Mononuclear cell (primary cell): ENCODE results near the gene CCHCR1. TPM values are rescaled to one million over a fixed set of nuclear protein-coding genes. Genes with fewer than 3 reads are reported as not detected.
"Not testable (repeated sequence)": the region's sequence is repeated elsewhere in the genome, so short reads cannot be mapped to it uniquely, and the experiment has no call there.

ENCODE experiments used
- H3K27me3 ChIP-seq: 2 replicates; pipeline ENCODE4 v1.6.0; 2011; ENCODE audit warnings: low read length, control low read depth; ENCODE audit not compliant: insufficient read depth
- H3K4me1 ChIP-seq: 2 replicates; pipeline ENCODE4 v1.5.1; 2011; ENCODE audit warnings: mild to moderate bottlenecking, low read length, control low read depth; ENCODE audit not compliant: insufficient read depth
- H3K4me3 ChIP-seq: 2 replicates; pipeline ENCODE4 v1.5.1; 2011; ENCODE audit warnings: mild to moderate bottlenecking, low read length, moderate library complexity
- H3K9me3 ChIP-seq: 2 replicates; pipeline ENCODE4 v1.5.1; 2011; ENCODE audit warnings: low read depth, mild to moderate bottlenecking, control low read depth, low read length
- total RNA-seq: library from RNA; depleted of rRNA; stranded (reverse); fragments of >200 nt; gene quantifications from one replicate; pipeline ENCODE4 v1.2.3, GENCODE V29; 2012

Gene CCHCR1
- total RNA-seq, 1 donor = 4.3 TPM

- not testable (repeated sequence) for H3K4me3 ChIP-seq, H3K9me3 ChIP-seq, H3K4me1 ChIP-seq, H3K27me3 ChIP-seq
Observed at GRCh38 chr6:31189223-31189622, 31.6 kb upstream of the CCHCR1 start.

DNA sequence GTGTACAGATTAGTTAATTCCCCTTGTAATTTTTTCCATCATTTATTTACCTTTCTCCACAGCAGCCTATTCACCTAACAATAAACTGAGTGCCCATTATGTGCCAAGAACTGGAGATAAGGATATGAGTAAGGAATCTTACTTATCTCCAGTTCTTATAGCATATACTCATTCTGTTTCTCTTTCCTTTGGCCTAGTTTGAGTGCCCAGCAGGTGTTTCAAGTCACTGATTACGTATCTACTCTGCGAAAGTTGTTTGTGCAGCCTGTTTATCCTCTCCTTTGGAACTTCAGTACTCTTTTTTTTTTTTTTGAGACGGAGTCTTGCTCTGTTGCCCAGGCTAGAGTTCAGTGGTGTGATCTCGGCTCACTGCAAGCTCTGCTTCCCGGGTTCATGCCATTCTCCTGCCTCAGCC, 30.2 kb upstream of the CCHCR1 start:
- no peak overlapping the region for H3K4me3 ChIP-seq
- H3K27me3 ChIP-seq = no peaks in the 10 kb centered on the region
- H3K9me3 ChIP-seq = no peaks in the 10 kb centered on the region
- H3K4me1 ChIP-seq = no peaks in the 10 kb centered on the region

DNA sequence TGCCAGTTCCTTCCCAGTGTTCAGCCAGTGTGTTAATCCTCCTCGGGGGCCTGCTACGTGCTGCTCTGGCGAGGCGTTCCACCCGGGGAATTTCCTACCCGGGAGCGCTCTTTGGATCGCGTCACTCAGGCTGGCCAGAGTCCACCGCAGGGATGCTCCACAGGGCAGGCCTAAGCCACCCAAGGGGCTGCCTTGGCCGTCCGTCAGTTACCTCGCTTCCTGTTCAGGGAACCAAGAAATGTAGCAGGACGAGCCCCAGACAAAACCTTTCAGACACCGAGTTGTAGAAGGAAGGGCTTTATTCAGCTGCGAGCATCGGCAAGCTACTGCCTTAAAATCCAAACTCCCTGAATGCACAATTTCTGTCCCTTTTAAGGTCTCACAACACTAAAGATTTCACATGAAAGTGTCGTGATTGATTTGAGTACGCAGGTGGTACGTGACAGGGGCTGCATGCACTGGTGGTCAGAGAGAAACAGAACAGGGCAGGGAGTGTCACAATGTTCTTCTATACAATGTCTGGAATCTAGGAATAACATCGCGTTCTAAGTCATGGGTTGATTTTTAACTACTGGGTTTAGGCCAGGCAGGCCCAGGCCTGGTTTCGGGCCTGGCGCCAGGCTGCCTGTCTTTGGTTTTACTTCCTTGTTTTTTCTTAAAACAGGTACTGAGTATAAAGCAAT, 28.6 kb upstream of the CCHCR1 start:
- H3K9me3 ChIP-seq = no peaks in the 10 kb centered on the region
- H3K4me3 ChIP-seq = no peak overlapping the region
- H3K4me1 ChIP-seq = no peaks in the 10 kb centered on the region
- no peaks in the 10 kb centered on the region for H3K27me3 ChIP-seq

DNA sequence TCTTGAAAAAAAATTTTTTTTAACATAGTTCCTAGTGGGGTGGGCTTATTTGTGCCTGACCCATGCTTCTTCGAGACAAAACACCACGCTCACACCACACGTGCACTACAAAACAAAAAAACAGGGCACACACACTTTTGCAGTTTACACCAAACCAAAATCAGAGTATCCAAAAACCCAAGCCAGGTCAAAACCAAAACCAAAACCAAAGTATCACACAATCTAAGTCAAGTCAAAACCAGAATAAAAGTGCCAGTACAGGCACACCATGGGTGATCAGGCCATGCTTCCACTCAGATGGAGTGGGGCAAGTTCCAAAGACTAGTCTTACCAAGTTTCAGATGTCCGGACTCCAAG, 28.1 kb upstream of the CCHCR1 start:
- not testable (repeated sequence) for H3K27me3 ChIP-seq, H3K4me1 ChIP-seq, H3K4me3 ChIP-seq, H3K9me3 ChIP-seq

- not testable (repeated sequence) for H3K9me3 ChIP-seq, H3K4me1 ChIP-seq, H3K27me3 ChIP-seq, H3K4me3 ChIP-seq
Observed at GRCh38 chr6:31183859-31184258, 26.3 kb upstream of the CCHCR1 start.

- H3K27me3 ChIP-seq, H3K9me3 ChIP-seq, H3K4me3 ChIP-seq, H3K4me1 ChIP-seq: not testable (repeated sequence)
Observed at GRCh38 chr6:31183287-31183686, 25.7 kb upstream of the CCHCR1 start.

DNA sequence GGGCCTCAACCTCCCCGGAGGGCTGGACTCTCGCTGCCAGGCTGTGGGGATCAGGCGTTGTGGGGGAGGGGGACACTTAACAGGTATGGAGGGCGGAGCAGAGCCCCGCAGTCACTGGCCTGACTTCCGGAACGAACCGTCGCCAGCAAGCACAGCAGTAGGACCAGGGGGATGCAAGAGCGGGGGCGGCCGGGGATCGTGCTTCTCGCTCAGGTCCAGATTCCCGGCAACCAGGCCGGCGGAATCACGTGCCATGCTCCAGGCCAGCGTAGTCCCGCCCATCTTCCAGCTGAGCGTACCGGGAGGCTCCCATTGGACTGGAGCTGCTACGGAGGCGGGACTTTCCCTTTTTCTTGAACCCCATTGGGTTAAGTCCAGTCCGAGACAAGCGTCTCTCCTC, 22.9 kb upstream of the CCHCR1 start:
- H3K4me1 ChIP-seq = no peaks in the 10 kb centered on the region
- no peaks in the 10 kb centered on the region for H3K27me3 ChIP-seq
- H3K4me3 ChIP-seq = peak overlapping the region; percentile 30
- no peaks in the 10 kb centered on the region for H3K9me3 ChIP-seq

DNA sequence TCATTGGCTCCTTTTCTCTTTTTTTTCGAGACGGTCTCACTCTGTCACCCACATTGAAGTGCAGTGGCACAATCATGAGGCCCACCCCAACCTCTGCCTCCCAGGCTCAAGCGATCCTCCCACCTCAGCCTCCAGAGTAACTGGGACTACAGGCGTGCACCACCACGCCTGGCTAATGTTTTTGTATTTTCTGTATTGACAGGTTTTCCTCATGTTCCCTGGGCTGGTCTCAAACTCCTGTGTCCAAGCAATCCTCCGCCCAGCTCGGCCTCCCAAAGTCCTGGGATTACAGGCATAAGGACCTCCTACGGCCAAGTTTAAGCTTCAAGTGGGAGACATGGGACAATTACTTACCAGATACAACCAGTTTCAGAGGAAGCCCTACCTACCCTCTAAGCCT, 22.3 kb upstream of the CCHCR1 start:
- H3K4me1 ChIP-seq = no peaks in the 10 kb centered on the region
- no peaks in the 10 kb centered on the region for H3K9me3 ChIP-seq
- H3K27me3 ChIP-seq = no peaks in the 10 kb centered on the region
- H3K4me3 ChIP-seq = no peak overlapping the region

- H3K9me3 ChIP-seq = no peaks in the 10 kb centered on the region
- H3K4me1 ChIP-seq = no peaks in the 10 kb centered on the region
- no peaks in the 10 kb centered on the region for H3K27me3 ChIP-seq
- H3K4me3 ChIP-seq = no peak overlapping the region
Observed at GRCh38 chr6:31179042-31179386, 21.4 kb upstream of the CCHCR1 start.

GRCh38 chr6:31178143-31179041, 20.8 kb upstream of the CCHCR1 start:
- Histone ChIP-seq H3K27me3 (no peaks in the 10 kb centered on the region), H3K9me3 (no peaks in the 10 kb centered on the region), H3K4me3 (no peak overlapping the region), H3K4me1 (no peaks in the 10 kb centered on the region)

DNA sequence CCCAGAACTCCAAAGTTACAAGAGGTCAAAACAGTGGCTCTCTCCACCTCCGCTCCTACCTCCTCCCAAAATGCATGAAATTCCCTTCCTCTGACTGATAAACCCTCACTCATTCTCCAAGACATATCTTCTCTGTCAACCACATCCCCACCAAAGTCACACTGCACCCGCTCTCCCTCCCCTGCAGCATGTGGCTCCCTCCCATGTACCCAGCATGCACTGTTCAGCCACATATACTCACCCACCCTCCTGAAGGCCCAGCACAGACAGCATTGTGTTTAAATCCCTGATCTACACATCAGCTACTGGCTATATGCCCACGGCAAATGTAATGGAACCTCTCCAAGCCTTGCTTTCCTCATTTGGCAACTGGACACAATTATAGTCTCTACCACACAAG, 18.4 kb upstream of the CCHCR1 start:
- H3K4me3 ChIP-seq = no peak overlapping the region

DNA sequence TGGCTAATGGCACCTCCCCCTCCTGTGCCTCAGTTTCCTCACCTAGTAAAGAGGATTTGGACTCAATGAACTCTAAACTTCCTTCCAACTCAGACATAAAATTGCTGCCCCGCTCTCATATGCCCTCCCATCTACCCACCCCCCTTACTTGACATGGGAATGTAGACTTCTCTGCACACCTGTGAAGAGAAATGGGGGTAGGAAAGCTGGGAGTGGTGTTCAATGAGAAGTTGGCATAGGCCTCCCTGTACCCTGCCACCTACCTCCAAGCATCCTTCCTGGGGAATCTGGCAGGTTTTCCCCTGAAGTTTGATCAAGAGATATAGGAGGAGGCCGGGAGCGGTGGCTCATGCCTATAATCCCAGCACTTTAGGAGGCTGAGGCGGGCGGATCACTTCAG, 16.8 kb upstream of the CCHCR1 start:
- Histone ChIP-seq H3K4me3 (no peak overlapping the region), H3K4me1 (no peaks in the 10 kb centered on the region), H3K9me3 (no peaks in the 10 kb centered on the region), H3K27me3 (no peaks in the 10 kb centered on the region)

More for the DNA sequence above, 18.4 kb upstream of the CCHCR1 start:
- Histone ChIP-seq H3K27me3 (no peaks in the 10 kb centered on the region), H3K4me1 (no peaks in the 10 kb centered on the region), H3K9me3 (no peaks in the 10 kb centered on the region)

- Histone ChIP-seq H3K4me3 (no peak overlapping the region), H3K27me3 (no peaks in the 10 kb centered on the region), H3K4me1 (no peaks in the 10 kb centered on the region), H3K9me3 (no peaks in the 10 kb centered on the region)
Observed at GRCh38 chr6:31173406-31173805, 15.8 kb upstream of the CCHCR1 start.

- Histone ChIP-seq H3K4me1 (no peaks in the 10 kb centered on the region), H3K4me3 (no peak overlapping the region), H3K27me3 (no peaks in the 10 kb centered on the region), H3K9me3 (no peaks in the 10 kb centered on the region)
Observed at GRCh38 chr6:31172973-31173384, 15.4 kb upstream of the CCHCR1 start.

DNA sequence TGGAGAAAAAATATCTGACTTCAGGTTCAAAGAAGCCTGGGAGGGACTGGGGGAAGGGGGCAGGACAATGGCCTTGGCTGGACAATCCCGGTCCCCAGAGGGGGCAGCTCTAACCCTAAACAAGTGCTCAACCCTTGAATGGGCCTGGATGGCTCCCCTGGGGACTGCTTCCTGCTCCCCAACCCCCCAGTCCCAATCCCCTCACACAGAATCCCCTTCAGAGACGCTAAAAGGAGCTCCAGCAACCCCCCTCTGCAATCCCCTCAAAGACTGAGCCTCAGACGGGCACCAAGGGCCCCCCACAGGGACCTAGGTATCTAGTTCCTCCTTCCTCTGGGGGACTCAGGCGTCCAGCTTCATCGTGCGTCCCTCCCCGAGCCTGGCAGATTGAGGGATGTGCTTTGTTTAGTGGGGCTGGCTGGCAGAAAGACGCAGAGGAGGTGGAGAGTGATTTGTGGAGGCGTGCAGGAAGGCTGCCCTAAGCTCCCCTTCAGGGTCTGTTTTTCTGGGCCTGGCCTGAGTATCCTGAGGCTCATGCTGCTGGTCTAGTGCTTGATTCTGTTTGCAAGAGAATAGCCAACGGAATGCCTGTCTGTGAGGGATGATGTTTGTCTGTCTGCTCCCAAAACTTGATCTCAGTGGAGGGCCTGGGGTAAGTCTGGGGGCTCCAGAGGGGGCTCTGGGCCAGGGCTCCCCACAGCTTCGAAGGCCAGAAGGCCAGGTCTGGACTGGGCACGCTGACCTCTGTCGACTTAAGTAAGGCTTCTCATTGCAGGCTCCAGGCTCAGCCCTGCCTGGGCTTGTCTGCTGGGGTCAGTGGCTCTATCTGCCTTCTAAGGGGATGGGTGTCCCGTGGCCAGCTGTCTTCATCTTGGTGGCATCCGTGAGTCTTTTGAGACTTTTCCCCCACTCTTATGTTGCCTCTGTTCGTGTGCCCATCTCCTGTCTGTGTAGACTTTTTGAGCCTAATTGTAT, 14.6 kb upstream of the CCHCR1 start:
- H3K27me3 ChIP-seq = no peaks in the 10 kb centered on the region
- H3K4me3 ChIP-seq = no peak overlapping the region
- H3K4me1 ChIP-seq = no peaks in the 10 kb centered on the region
- no peaks in the 10 kb centered on the region for H3K9me3 ChIP-seq
